ENCODE data around the gene GEN1. TPM values are rescaled to one million over a fixed set of nuclear protein-coding genes. Genes with fewer than 3 reads are reported as not detected.

GEN1 gene
- total RNA-seq, 1 donor from 2014 or later, result 9.1 TPM

DNA sequence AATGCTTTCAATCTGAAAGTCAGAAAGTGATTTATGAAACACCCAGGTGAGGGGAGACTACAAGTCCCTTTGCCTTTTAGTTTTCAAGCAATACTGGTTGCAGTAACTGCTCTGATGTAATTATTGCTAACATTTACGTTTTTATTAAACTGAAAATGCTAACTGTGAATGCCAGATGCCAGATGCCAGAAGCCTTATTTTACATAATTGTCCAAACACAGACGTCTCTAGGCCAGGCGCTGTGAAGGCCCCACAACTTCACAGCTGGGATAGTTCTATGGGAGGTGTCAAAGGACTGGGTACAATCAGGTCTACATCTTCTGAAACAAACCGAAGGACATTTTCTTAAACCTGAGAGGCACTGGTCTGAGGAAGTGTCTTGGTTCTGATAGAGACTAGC lies 34.8 kb downstream of the GEN1 start:
- no peaks in the 10 kb centered on the region for H3K27me3 ChIP-seq (ENCODE audit: control insufficient read depth, insufficient read depth, low read length)
- TF ChIP-seq, protein P1, sequence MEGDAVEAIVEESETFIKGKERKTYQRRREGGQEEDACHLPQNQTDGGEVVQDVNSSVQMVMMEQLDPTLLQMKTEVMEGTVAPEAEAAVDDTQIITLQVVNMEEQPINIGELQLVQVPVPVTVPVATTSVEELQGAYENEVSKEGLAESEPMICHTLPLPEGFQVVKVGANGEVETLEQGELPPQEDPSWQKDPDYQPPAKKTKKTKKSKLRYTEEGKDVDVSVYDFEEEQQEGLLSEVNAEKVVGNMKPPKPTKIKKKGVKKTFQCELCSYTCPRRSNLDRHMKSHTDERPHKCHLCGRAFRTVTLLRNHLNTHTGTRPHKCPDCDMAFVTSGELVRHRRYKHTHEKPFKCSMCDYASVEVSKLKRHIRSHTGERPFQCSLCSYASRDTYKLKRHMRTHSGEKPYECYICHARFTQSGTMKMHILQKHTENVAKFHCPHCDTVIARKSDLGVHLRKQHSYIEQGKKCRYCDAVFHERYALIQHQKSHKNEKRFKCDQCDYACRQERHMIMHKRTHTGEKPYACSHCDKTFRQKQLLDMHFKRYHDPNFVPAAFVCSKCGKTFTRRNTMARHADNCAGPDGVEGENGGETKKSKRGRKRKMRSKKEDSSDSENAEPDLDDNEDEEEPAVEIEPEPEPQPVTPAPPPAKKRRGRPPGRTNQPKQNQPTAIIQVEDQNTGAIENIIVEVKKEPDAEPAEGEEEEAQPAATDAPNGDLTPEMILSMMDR (IDR thresholded peaks at IDR 0.05; ENCODE audit: insufficient read depth, low read length, poor library complexity, severe bottlenecking), result no peak
- no peaks in the 10 kb centered on the region for H3K36me3 ChIP-seq (ENCODE audit: control insufficient read depth, insufficient read depth, low read length)
- DNase-seq (ENCODE audit: low read depth), result no peak
- no peak overlapping the region for H3K4me3 ChIP-seq (ENCODE audit: low read depth, low read length)

DNA sequence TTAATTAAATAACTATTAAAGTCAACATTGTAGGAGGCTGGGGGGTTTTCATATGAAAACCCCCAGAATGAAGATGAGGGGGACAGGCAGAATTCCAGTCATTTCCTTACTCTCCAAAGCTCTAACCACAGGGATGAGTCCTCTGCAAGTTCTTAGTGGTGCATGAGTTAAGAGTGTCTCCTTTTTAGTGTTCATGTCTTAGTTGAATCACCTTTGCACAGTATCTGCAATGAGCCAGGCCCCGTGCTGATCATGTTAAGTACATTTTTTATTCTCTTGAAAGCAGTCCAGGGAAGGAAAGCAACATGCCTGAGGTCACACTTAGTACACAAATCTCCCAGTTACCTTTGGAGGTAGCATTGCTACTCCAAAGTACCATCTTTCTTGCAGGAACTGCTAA lies 36.6 kb downstream of the GEN1 start:
- H3K27me3 ChIP-seq (ENCODE audit: control insufficient read depth, insufficient read depth, low read length), result no peaks in the 10 kb centered on the region
- TF ChIP-seq, protein P1 (IDR thresholded peaks at IDR 0.05; ENCODE audit: insufficient read depth, low read length, poor library complexity, severe bottlenecking), result no peak
- H3K36me3 ChIP-seq (ENCODE audit: control insufficient read depth, insufficient read depth, low read length), result no peaks in the 10 kb centered on the region
- no peak overlapping the region for H3K4me3 ChIP-seq (ENCODE audit: low read depth, low read length)
- DNase-seq (ENCODE audit: low read depth), result no peak

DNA sequence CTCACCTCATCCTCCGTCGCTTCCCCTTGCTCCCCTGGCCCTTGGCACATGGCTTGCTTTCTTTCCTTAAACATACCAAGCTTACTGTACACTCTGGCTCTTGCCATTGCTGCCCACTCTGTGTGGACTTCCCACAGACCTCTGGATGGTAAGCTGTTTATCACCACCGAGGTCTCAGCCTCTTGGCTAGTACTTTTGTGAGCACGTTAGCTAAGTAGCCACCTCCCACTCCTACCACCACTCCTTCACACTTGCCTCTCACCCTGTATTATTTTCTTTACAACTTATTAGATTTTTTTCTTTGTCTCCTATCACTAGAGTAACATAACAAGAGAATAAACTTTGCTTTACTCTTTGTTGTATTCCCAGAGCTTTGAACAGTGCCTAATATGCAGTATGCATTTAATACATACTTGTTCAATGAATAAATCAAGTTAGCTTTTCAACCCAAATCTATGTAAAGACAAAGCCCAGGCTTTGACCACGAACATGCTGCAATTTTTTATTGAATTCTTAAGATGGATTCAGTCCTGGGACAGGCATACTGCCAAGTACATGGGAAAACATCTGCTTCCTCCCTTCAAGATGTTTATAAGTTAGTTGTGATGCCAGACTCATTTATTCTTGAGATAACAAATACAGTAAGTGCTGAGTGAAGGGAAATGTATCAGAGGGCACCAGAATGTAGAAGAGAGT lies 37.3 kb downstream of the GEN1 start:
- Histone ChIP-seq H3K4me3 (ENCODE audit: low read depth, low read length) (no peak overlapping the region), H3K27me3 (ENCODE audit: control insufficient read depth, insufficient read depth, low read length) (no peaks in the 10 kb centered on the region), H3K36me3 (ENCODE audit: control insufficient read depth, insufficient read depth, low read length) (no peaks in the 10 kb centered on the region)
- DNase-seq (ENCODE audit: low read depth), result no peak
- TF ChIP-seq, protein P1 (IDR thresholded peaks at IDR 0.05; ENCODE audit: insufficient read depth, low read length, poor library complexity, severe bottlenecking), result no peak

DNA sequence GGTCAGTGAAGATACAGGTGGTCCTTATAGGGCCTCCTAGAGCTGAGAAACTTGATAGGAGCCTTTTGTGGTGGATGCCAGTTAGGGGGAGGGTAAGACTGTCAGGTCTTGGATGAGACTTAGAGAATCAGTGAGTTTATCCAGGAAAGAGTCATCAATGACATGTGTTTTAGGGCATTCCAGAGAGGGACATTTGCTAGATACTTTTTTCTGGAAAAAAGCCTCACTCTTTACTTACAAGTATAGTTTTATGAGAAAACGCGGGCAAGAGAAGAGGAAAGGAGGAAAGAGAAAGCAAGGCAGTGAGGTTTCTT lies 37.8 kb downstream of the GEN1 start:
- no peak overlapping the region for H3K4me3 ChIP-seq (ENCODE audit: low read depth, low read length)
- no peaks in the 10 kb centered on the region for H3K36me3 ChIP-seq (ENCODE audit: control insufficient read depth, insufficient read depth, low read length)
- TF ChIP-seq, protein P1 (IDR thresholded peaks at IDR 0.05; ENCODE audit: insufficient read depth, low read length, poor library complexity, severe bottlenecking), result no peak
- no peaks in the 10 kb centered on the region for H3K27me3 ChIP-seq (ENCODE audit: control insufficient read depth, insufficient read depth, low read length)
- no peak for DNase-seq (ENCODE audit: low read depth)

DNA sequence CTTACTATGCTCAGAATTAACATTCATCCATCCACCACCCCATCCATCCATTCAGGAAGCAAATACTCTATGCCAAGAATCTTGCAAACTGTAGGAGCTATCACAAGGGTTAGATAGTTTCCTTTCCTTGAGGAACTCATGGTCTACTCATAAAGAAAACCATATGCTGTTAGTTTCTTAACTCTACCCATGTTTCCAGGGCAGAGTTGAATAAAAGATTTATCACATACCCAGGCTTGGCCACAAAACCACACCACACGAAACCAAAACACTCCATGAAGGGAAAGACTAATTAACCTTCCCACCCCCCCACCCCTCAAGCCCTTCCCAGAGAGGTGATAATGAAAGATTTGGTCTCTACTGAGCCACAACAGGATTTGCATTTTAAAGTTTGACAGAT lies 38.6 kb downstream of the GEN1 start:
- TF ChIP-seq, protein P1 (IDR thresholded peaks at IDR 0.05; ENCODE audit: insufficient read depth, low read length, poor library complexity, severe bottlenecking), result no peak
- no peaks in the 10 kb centered on the region for H3K27me3 ChIP-seq (ENCODE audit: control insufficient read depth, insufficient read depth, low read length)
- no peak for DNase-seq (ENCODE audit: low read depth)
- H3K4me3 ChIP-seq (ENCODE audit: low read depth, low read length), result no peak overlapping the region
- H3K36me3 ChIP-seq (ENCODE audit: control insufficient read depth, insufficient read depth, low read length), result no peaks in the 10 kb centered on the region

DNA sequence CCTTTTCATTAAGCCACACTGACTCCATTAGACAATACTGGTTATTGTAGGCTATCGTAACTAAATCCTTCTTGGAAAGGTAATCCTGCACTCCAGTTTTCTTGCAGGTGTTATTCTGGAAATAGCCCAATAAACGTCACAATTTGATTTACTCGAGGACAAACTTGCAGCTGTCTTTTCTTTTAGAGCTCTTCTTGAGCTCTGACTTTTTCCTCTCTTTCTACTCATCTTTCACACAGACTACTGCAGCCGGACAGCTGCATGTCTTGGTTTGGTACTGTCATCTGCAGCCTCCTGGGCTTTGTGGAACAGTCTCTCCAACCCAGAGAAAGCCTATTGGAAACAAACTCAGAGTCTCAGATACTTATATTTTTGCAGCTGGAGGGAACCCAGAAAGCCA lies 39.4 kb downstream of the GEN1 start:
- TF ChIP-seq, protein P1 (IDR thresholded peaks at IDR 0.05; ENCODE audit: insufficient read depth, low read length, poor library complexity, severe bottlenecking), result no peak
- H3K4me3 ChIP-seq (ENCODE audit: low read depth, low read length), result no peak overlapping the region
- no peaks in the 10 kb centered on the region for H3K36me3 ChIP-seq (ENCODE audit: control insufficient read depth, insufficient read depth, low read length)
- H3K27me3 ChIP-seq (ENCODE audit: control insufficient read depth, insufficient read depth, low read length), result no peaks in the 10 kb centered on the region
- DNase-seq (ENCODE audit: low read depth), result no peak
